Activated CD8-positive, alpha-beta memory T cell treated with anti-CD3 and anti-CD28 coated beads, Interleukin-2, amount 50 U/mL, for 48 hours (primary cell): Measurements from ENCODE around the gene MUC13.

Experiments
- DNase-seq: peaks from one replicate; pipeline ENCODE4 v3.0.0-alpha.2; 2020

MUC13 gene

GRCh38 chr3:124862006-124862405, 72.5 kb downstream of the MUC13 start:
- DNase-seq: no peak

GRCh38 chr3:124861041-124861440, 73.5 kb downstream of the MUC13 start:
- no peak for DNase-seq

DNA sequence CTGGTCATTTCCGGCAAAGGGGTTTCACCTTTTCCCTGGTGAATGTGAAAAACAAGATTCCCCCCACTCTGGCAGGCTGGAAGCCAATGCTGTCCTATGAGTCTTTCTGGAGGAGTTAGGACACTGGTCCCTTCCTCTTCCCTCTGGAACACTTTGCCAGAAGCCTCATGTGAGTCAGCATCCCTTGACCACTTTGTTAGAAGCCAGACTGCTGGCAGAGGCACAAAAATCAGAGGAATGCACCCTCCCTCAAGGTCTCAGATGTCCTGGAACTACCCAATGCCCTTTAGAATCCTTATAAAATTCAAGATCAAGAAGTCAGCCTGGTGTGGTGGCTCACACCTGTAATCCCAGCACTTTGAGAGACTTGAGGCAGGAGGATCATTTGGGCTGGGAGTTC, 74.0 kb downstream of the MUC13 start:
- no peak for DNase-seq

DNA sequence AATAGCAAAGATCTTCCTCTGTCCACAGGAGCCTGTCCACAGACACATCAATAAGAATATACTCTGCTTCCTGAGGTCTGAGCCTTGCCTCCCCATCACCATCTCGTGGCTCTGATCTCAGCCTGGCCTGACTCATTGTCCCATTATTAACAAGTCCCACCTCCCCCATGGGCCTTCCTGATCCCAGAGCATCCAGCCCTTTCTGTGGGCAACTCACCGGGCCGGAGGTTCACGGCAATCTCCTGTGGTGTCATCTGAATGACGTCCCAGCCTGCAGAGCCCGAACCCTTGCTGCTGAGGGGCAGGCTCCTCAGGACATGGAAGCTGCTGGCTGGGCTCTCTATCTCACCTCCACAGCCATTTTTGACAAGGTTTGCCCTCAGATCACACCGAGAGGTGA, 75.5 kb downstream of the MUC13 start:
- no peak for DNase-seq

DNA sequence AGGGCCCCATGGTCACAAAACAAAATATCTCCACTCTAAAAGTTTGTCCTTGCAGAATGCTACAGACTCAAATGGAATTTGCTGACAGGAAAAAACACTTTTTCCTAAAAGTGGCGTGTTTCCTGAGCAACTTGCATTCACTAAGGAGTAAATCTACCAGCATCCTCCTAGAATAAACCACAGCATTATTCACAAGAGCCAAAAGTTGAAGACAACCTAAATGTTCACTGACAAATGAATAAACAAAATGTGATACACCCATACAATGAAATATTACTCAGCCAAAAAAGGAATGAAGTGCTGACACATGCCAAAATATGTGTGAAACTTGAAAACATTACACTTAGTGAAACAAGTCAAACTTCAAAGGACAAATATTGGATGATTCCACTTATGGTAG, 76.3 kb downstream of the MUC13 start:
- no peak for DNase-seq

DNA sequence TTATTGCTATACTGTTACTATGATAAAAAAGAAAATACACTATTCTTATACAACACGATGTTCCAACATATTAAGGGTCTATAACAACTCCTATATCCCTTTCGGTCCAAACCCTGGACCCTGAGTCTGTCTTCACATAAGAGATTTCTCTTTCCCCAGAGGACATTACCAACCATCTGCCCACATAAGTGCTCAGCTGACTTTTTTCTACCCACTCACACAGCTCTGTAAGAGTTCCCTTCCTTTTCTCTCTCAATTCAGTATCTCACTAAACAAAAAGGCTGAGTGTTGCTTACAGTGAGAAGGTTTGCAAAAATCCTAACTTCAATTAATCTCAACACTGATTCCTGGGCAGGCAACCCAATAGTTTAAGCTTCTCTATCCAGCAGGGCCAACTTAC, 77.9 kb downstream of the MUC13 start:
- DNase-seq: no peak
